ENCODE measurements around the gene CYLD. TPM values are rescaled to one million over a fixed set of nuclear protein-coding genes. Genes with fewer than 3 reads are reported as not detected.

Gene CYLD
- total and polyA plus RNA-seq, 2 donors (not counting 3 experiments of a cell fraction or from before 2014, with no cell fraction given) = 7.4 to 21.5 TPM

DNA sequence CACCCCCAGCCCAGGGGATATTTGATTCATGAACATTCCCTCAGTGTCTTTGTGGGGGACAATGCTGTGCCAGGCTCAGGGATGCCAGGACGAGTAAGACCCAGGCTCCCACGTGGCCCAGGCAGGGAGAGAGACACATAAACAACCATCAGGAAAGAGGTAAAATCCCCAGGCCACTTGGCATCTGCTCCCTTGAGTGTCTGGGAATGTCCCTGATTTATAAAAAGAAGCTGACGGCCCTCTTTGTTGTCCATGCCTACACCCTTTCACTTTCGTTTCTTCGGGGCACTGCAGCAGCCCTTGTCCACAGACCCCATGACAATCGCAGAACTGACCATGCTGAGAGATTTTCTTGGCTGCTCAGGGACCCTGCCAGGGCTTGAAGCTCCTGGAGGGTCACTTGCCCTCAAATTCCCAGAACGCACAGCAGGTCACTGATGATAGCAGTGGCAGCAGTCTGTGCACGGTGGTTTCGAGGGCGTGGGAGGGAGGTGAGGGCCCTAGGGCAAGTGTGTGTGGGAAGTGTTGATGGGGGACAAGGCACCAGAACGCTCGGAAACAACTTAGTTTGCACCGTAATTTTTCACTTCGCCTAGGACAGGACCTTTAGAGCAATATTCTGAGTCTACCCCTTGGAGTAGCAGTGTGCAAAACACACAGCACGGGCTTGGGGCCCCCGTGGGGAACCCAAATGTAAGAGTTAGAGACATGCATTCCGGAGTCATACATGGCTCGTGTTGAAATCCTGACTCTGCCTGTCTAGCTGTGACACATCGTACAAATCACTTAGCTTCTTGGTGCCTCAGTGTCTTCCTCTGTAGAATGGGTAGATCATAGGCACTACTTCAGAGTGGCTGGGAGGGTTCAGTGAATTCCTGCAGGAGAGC, 43.8 kb upstream of the CYLD start:
- H3K27me3 ChIP-seq (ENCODE audit: control insufficient read depth in 2 of 2, insufficient read depth in 2 of 2, low read length in 2 of 2) = no peaks in the 10 kb centered on the region
- H3K4me2 ChIP-seq (ENCODE audit: insufficient read depth, low read length) = no peak overlapping the region
- no peak overlapping the region for H3K27ac ChIP-seq (ENCODE audit: insufficient read depth, low read depth, low read length)
- H3K4me1 ChIP-seq (ENCODE audit: control insufficient read depth, extremely low read depth, insufficient read depth, low read length) = no peaks in the 10 kb centered on the region
- no peak overlapping the region for H3K4me3 ChIP-seq (replicated peaks in 1 of 3; ENCODE audit: insufficient read depth in 1 of 3, low read depth in 1 of 3, low read length in 3 of 3)
- H3K9ac ChIP-seq (replicated peaks; ENCODE audit: extremely low read depth, insufficient read depth, low read length) = no peak overlapping the region
- no peaks in the 10 kb centered on the region for H3K9me3 ChIP-seq (replicated peaks; ENCODE audit: control insufficient read depth, insufficient read depth, low read length)
- peak overlapping the region; percentile 3 for H2AFZ ChIP-seq (ENCODE audit: low read depth, low read length)
- CTCF ChIA-PET = interaction anchor here (0.8 to 2.7 kb wide), 2 partner anchors 33 to 108 kb away, joined by 4 to 10 read pairs; no protein-coding TSS in a partner anchor
- H4K20me1 ChIP-seq (replicated peaks; ENCODE audit: control insufficient read depth, extremely low read depth, insufficient read depth, low read length) = no peaks in the 10 kb centered on the region
- TF ChIP-seq MYC (IDR thresholded peaks at IDR 0.05; ENCODE audit: low read depth, low read length) = no peak
- no peak for TF ChIP-seq CTCF (IDR thresholded peaks at IDR 0.05; ENCODE audit: extremely low read depth in 1 of 2, insufficient read depth in 1 of 2, low read depth in 1 of 2, low read length in 2 of 2)
- TF ChIP-seq, protein P1, sequence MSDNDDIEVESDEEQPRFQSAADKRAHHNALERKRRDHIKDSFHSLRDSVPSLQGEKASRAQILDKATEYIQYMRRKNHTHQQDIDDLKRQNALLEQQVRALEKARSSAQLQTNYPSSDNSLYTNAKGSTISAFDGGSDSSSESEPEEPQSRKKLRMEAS (IDR thresholded peaks at IDR 0.05; ENCODE audit: insufficient read depth, insufficient read length) = no peak
- no peak for TF ChIP-seq POLR2AphosphoS5 (IDR thresholded peaks at IDR 0.05; ENCODE audit: insufficient read depth, low read depth, low read length)
- TF ChIP-seq POLR2A (IDR thresholded peaks at IDR 0.05; ENCODE audit: low read depth, low read length) = no peak
- no peak for TF ChIP-seq GATA2 (IDR thresholded peaks at IDR 0.05; ENCODE audit: insufficient read depth, insufficient read length, low read depth, low read length)
- TF ChIP-seq JUN (IDR thresholded peaks at IDR 0.05; ENCODE audit: borderline replicate concordance, insufficient read depth, insufficient read length, low read depth) = no peak
- no peak for TF ChIP-seq EZH2 (IDR thresholded peaks at IDR 0.05; ENCODE audit: borderline replicate concordance, low read depth, low read length, severe bottlenecking)
- TF ChIP-seq FOS (IDR thresholded peaks at IDR 0.05; ENCODE audit: borderline replicate concordance, insufficient read depth, low read length) = no peak
- intact Hi-C loops (cut with micrococcal nuclease) = no loop called here
- H3K9me1 ChIP-seq (replicated peaks; ENCODE audit: control insufficient read depth, extremely low read depth, insufficient read depth, low read length) = no peaks in the 10 kb centered on the region
- dilution Hi-C loops (cut with MboI; ENCODE audit: extremely low pct_ligation_motif_present, low sequenced_read_pairs) = no loop called here
- FAIRE-seq (no peak), DNase-seq (ENCODE audit: low read depth, low spot score) (peak; percentile 39)
- no peaks in the 10 kb centered on the region for H3K79me2 ChIP-seq (ENCODE audit: control insufficient read depth, insufficient read depth, low read length)
- BruUV-seq (replicated peaks) = no TSS peak
- no peaks in the 10 kb centered on the region for H3K36me3 ChIP-seq (ENCODE audit: control insufficient read depth in 2 of 2, extremely low read depth in 1 of 2, insufficient read depth in 2 of 2, low read length in 2 of 2)
- POLR2A ChIA-PET = no interaction called here

Data from endothelial cell of umbilical vein (primary cell).